ENCODE measurements around the gene NAB2. TPM values are rescaled to one million over a fixed set of nuclear protein-coding genes. Genes with fewer than 3 reads are reported as not detected.
"Not testable (repeated sequence)": the region's sequence is repeated elsewhere in the genome, so short reads cannot be mapped to it uniquely, and the experiment has no call there.

The NAB2 gene
- total and polyA plus RNA-seq, 2 donors: 32.7 to 33.7 TPM

GRCh38 chr12:57046947-57047890, 41.7 kb upstream of the NAB2 start:
- Histone ChIP-seq H3K4me1 (ENCODE audit: control insufficient read depth in 2 of 2, insufficient read depth in 2 of 2, low read length in 2 of 2) (peaks cover 28 to 39% of the 10 kb centered on the region in 2 donors), H3K27ac (ENCODE audit: low read depth in 1 of 2, low read length in 1 of 2) (peak overlapping the region in 1 of 2 donors; percentile 84), H3K36me3 (ENCODE audit: control insufficient read depth in 2 of 2, insufficient read depth in 2 of 2, low read length in 1 of 2) (no peaks in the 10 kb centered on the region), H3K27me3 (ENCODE audit: control insufficient read depth in 2 of 2, insufficient read depth in 1 of 2, low read length in 1 of 2) (no peaks in the 10 kb centered on the region), H3K4me3 (ENCODE audit: low read length in 2 of 2) (no peak overlapping the region), H3K9me3 (ENCODE audit: control insufficient read depth in 2 of 2, insufficient read depth in 1 of 2, low read length in 1 of 2) (no peaks in the 10 kb centered on the region)
- DNase-seq (ENCODE audit: low read depth in 6 of 9, low spot score in 9 of 9): peak in 6 of 9 donors; percentile 32 to 83 (median 62)
- 24% methylated on average over 10 of the region's 10 CpGs for WGBS

GRCh38 chr12:57047981-57048380, 40.9 kb upstream of the NAB2 start:
- Histone ChIP-seq H3K4me3 (ENCODE audit: low read length in 2 of 2) (no peak overlapping the region), H3K9me3 (ENCODE audit: control insufficient read depth in 2 of 2, insufficient read depth in 1 of 2, low read length in 1 of 2) (no peaks in the 10 kb centered on the region), H3K27me3 (ENCODE audit: control insufficient read depth in 2 of 2, insufficient read depth in 1 of 2, low read length in 1 of 2) (no peaks in the 10 kb centered on the region), H3K36me3 (ENCODE audit: control insufficient read depth in 2 of 2, insufficient read depth in 2 of 2, low read length in 1 of 2) (no peaks in the 10 kb centered on the region), H3K4me1 (ENCODE audit: control insufficient read depth in 2 of 2, insufficient read depth in 2 of 2, low read length in 2 of 2) (peaks cover 28 to 39% of the 10 kb centered on the region in 2 donors), H3K27ac (ENCODE audit: low read depth in 1 of 2, low read length in 1 of 2) (peak overlapping the region in 1 of 2 donors; percentile 84)
- 87% methylated on average over 1 of the region's 1 CpG for WGBS
- DNase-seq (ENCODE audit: low read depth in 6 of 9, low spot score in 9 of 9): no peak

GRCh38 chr12:57048423-57049118, 40.3 kb upstream of the NAB2 start:
- Histone ChIP-seq H3K4me3 (ENCODE audit: low read length in 2 of 2) (no peak overlapping the region), H3K27ac (ENCODE audit: low read depth in 1 of 2, low read length in 1 of 2) (peak overlapping the region in 1 of 2 donors; percentile 39), H3K9me3 (ENCODE audit: control insufficient read depth in 2 of 2, insufficient read depth in 1 of 2, low read length in 1 of 2) (no peaks in the 10 kb centered on the region), H3K27me3 (ENCODE audit: control insufficient read depth in 2 of 2, insufficient read depth in 1 of 2, low read length in 1 of 2) (no peaks in the 10 kb centered on the region), H3K4me1 (ENCODE audit: control insufficient read depth in 2 of 2, insufficient read depth in 2 of 2, low read length in 2 of 2) (peaks cover 28 to 39% of the 10 kb centered on the region in 2 donors), H3K36me3 (ENCODE audit: control insufficient read depth in 2 of 2, insufficient read depth in 2 of 2, low read length in 1 of 2) (no peaks in the 10 kb centered on the region)
- 83% methylated on average over 1 of the region's 1 CpG for WGBS
- DNase-seq (ENCODE audit: low read depth in 6 of 9, low spot score in 9 of 9): peak in 1 of 9 donors; percentile 41

DNA sequence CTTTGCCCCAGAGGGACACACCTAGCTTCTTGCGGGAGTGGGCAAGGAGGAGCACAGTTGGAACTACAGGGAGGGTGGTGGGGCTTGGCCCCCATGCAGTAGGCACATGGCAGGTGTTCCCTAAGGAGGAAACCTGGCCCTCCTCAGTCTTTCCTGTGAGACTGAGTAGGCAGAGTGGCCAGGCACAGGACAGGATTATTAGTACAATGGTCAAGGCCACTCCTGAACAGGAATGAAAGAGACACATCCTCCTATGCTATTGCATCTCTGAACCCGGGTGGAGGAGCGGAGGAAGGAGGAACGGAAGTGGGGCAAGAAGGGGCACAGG, 39.8 kb upstream of the NAB2 start:
- Histone ChIP-seq H3K4me3 (ENCODE audit: low read length in 2 of 2) (no peak overlapping the region), H3K27me3 (ENCODE audit: control insufficient read depth in 2 of 2, insufficient read depth in 1 of 2, low read length in 1 of 2) (no peaks in the 10 kb centered on the region)
- WGBS: 96% methylated on average over 4 of the region's 4 CpGs

DNA sequence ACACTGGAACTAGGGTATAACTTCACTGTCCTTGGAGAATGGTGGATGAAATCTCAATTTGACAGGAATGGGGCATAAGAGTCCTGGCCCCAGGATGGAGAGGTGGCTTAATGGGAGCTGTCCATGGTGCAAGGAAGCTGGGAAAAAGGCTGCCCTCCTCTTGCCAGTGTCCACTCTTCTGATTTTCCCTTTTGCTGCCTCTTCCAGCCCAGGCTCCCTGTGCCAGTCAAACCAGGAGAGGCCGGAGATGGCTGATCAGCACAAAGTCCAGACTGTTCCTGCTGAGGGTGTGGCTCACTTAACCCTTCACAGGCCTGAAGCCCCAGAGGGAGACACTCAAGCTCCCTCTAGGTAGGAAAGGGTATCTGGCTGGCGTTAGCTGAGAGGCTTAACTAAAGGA, 39.0 kb upstream of the NAB2 start, which contains the start of gene MYO1A:
Gene MYO1A (minus strand): TSS at position 240 of the 400 bp plus-strand sequence. CDS start 1,806 bp downstream, outside the sequence.
- Histone ChIP-seq H3K27me3 (ENCODE audit: control insufficient read depth in 2 of 2, insufficient read depth in 1 of 2, low read length in 1 of 2) (no peaks in the 10 kb centered on the region), H3K9me3 (ENCODE audit: control insufficient read depth in 2 of 2, insufficient read depth in 1 of 2, low read length in 1 of 2) (no peaks in the 10 kb centered on the region), H3K27ac (ENCODE audit: low read depth in 1 of 2, low read length in 1 of 2) (no peak within 1 kb of the TSS), H3K4me1 (ENCODE audit: control insufficient read depth in 2 of 2, insufficient read depth in 2 of 2, low read length in 2 of 2) (peaks cover 28 to 39% of the 10 kb centered on the region in 2 donors), H3K4me3 (ENCODE audit: low read length in 2 of 2) (no peak within 1 kb of the TSS), H3K36me3 (ENCODE audit: control insufficient read depth in 2 of 2, insufficient read depth in 2 of 2, low read length in 1 of 2) (no peaks in the 10 kb centered on the region)
- 94% methylated on average over 2 of the region's 2 CpGs for WGBS
- no peak for DNase-seq (ENCODE audit: low read depth in 6 of 9, low spot score in 9 of 9)

More for the DNA sequence above, 39.8 kb upstream of the NAB2 start:
- Histone ChIP-seq H3K4me1 (ENCODE audit: control insufficient read depth in 2 of 2, insufficient read depth in 2 of 2, low read length in 2 of 2) (peaks cover 28 to 39% of the 10 kb centered on the region in 2 donors), H3K36me3 (ENCODE audit: control insufficient read depth in 2 of 2, insufficient read depth in 2 of 2, low read length in 1 of 2) (no peaks in the 10 kb centered on the region), H3K27ac (ENCODE audit: low read depth in 1 of 2, low read length in 1 of 2) (no peak overlapping the region), H3K9me3 (ENCODE audit: control insufficient read depth in 2 of 2, insufficient read depth in 1 of 2, low read length in 1 of 2) (no peaks in the 10 kb centered on the region)
- no peak for DNase-seq (ENCODE audit: low read depth in 6 of 9, low spot score in 9 of 9)

- no peak for DNase-seq (ENCODE audit: low read depth in 6 of 9, low spot score in 9 of 9)
- 97% methylated on average over 1 of the region's 1 CpG for WGBS
- no peaks in the 10 kb centered on the region for H3K27me3 ChIP-seq (ENCODE audit: control insufficient read depth in 2 of 2, insufficient read depth in 1 of 2, low read length in 1 of 2)
- H3K27ac ChIP-seq (ENCODE audit: low read depth in 1 of 2, low read length in 1 of 2): no peak overlapping the region
- H3K36me3 ChIP-seq (ENCODE audit: control insufficient read depth in 2 of 2, insufficient read depth in 2 of 2, low read length in 1 of 2): peaks cover 0 to 7% of the 10 kb centered on the region in 2 donors
- H3K4me1 ChIP-seq (ENCODE audit: control insufficient read depth in 2 of 2, insufficient read depth in 2 of 2, low read length in 2 of 2): peaks cover 24 to 34% of the 10 kb centered on the region in 2 donors
- H3K9me3 ChIP-seq (ENCODE audit: control insufficient read depth in 2 of 2, insufficient read depth in 1 of 2, low read length in 1 of 2): no peaks in the 10 kb centered on the region
- no peak overlapping the region for H3K4me3 ChIP-seq (ENCODE audit: low read length in 2 of 2)
These were observed 37.9 kb upstream of the NAB2 start for GRCh38 chr12:57051011-57051410.

- H3K9me3 ChIP-seq (ENCODE audit: control insufficient read depth in 2 of 2, insufficient read depth in 1 of 2, low read length in 1 of 2); H3K27me3 ChIP-seq (ENCODE audit: control insufficient read depth in 2 of 2, insufficient read depth in 1 of 2, low read length in 1 of 2); H3K27ac ChIP-seq (ENCODE audit: low read depth in 1 of 2, low read length in 1 of 2); DNase-seq (ENCODE audit: low read depth in 6 of 9, low spot score in 9 of 9); H3K4me3 ChIP-seq (ENCODE audit: low read length in 2 of 2): not testable (repeated sequence)
- peaks cover 11 to 24% of the 10 kb centered on the region in 2 donors for H3K36me3 ChIP-seq (ENCODE audit: control insufficient read depth in 2 of 2, insufficient read depth in 2 of 2, low read length in 1 of 2)
- peaks cover 3 to 13% of the 10 kb centered on the region in 2 donors for H3K4me1 ChIP-seq (ENCODE audit: control insufficient read depth in 2 of 2, insufficient read depth in 2 of 2, low read length in 2 of 2)
- 98% methylated on average over 4 of the region's 4 CpGs for WGBS
These were observed 35.8 kb upstream of the NAB2 start for GRCh38 chr12:57053146-57053545.

GRCh38 chr12:57053901-57054300, 35.0 kb upstream of the NAB2 start:
- not testable (repeated sequence) for DNase-seq (ENCODE audit: low read depth in 6 of 9, low spot score in 9 of 9); H3K27ac ChIP-seq (ENCODE audit: low read depth in 1 of 2, low read length in 1 of 2)

GRCh38 chr12:57055824-57056223, 33.1 kb upstream of the NAB2 start:
- Histone ChIP-seq H3K36me3 (ENCODE audit: control insufficient read depth in 2 of 2, insufficient read depth in 2 of 2, low read length in 1 of 2) (peaks cover 29 to 51% of the 10 kb centered on the region in 2 donors), H3K4me1 (ENCODE audit: control insufficient read depth in 2 of 2, insufficient read depth in 2 of 2, low read length in 2 of 2) (no peaks in the 10 kb centered on the region), H3K4me3 (ENCODE audit: low read length in 2 of 2) (no peak overlapping the region), H3K27me3 (ENCODE audit: control insufficient read depth in 2 of 2, insufficient read depth in 1 of 2, low read length in 1 of 2) (no peaks in the 10 kb centered on the region), H3K9me3 (ENCODE audit: control insufficient read depth in 2 of 2, insufficient read depth in 1 of 2, low read length in 1 of 2) (no peaks in the 10 kb centered on the region), H3K27ac (ENCODE audit: low read depth in 1 of 2, low read length in 1 of 2) (no peak overlapping the region)
- WGBS: 88% methylated on average over 3 of the region's 3 CpGs
- no peak for DNase-seq (ENCODE audit: low read depth in 6 of 9, low spot score in 9 of 9)

More at GRCh38 chr12:57053901-57054300, 35.0 kb upstream of the NAB2 start:
- 97% methylated on average over 4 of the region's 4 CpGs for WGBS
- H3K4me3 ChIP-seq (ENCODE audit: low read length in 2 of 2); H3K4me1 ChIP-seq (ENCODE audit: control insufficient read depth in 2 of 2, insufficient read depth in 2 of 2, low read length in 2 of 2); H3K9me3 ChIP-seq (ENCODE audit: control insufficient read depth in 2 of 2, insufficient read depth in 1 of 2, low read length in 1 of 2); H3K27me3 ChIP-seq (ENCODE audit: control insufficient read depth in 2 of 2, insufficient read depth in 1 of 2, low read length in 1 of 2): not testable (repeated sequence)
- peaks cover 18 to 32% of the 10 kb centered on the region in 2 donors for H3K36me3 ChIP-seq (ENCODE audit: control insufficient read depth in 2 of 2, insufficient read depth in 2 of 2, low read length in 1 of 2)
